Neuronal stem cell (in vitro differentiated cells): ENCODE results near the gene DIP2B.

Experiments used
- DNase-seq: peaks from one replicate; pipeline ENCODE4 v3.0.0-alpha.2; 2013; ENCODE audit warnings: low spot score
- H2AFZ ChIP-seq: one replicate; pipeline ENCODE4 v1.6.1; 2013; ENCODE audit warnings: mild to moderate bottlenecking, low read length, inconsistent platforms
- H2AK5ac ChIP-seq: 2 replicates; pipeline ENCODE4 v1.6.1; 2013; ENCODE audit warnings: low read depth, mild to moderate bottlenecking, inconsistent platforms, low read length, moderate library complexity, mixed read lengths
- H2BK120ac ChIP-seq: 2 replicates; pipeline ENCODE4 v1.6.1; 2013; ENCODE audit warnings: low read depth, mild to moderate bottlenecking, inconsistent platforms, low read length, moderate library complexity, mixed read lengths
- H2BK12ac ChIP-seq: one replicate; pipeline ENCODE4 v1.6.1; 2013; ENCODE audit warnings: low read length, inconsistent platforms
- H2BK15ac ChIP-seq: 2 replicates; pipeline ENCODE4 v1.6.1; 2013; ENCODE audit warnings: mild to moderate bottlenecking, low read length, inconsistent platforms, mixed read lengths
- H2BK5ac ChIP-seq: one replicate; pipeline ENCODE4 v1.6.1; 2013; ENCODE audit warnings: inconsistent platforms, mild to moderate bottlenecking, low read length, moderate library complexity
- H3K14ac ChIP-seq: one replicate; pipeline ENCODE4 v1.6.1; 2013; ENCODE audit warnings: low read length, inconsistent platforms
- H3K18ac ChIP-seq: 2 replicates; pipeline ENCODE4 v1.6.1; 2013; ENCODE audit warnings: low read length, inconsistent platforms
- H3K23ac ChIP-seq: 2 replicates; pipeline ENCODE4 v1.6.1; 2013; ENCODE audit warnings: low read depth, mild to moderate bottlenecking, mixed read lengths, low read length, inconsistent platforms; ENCODE audit not compliant: poor library complexity
- H3K27ac ChIP-seq: replicated peaks from 3 replicates; pipeline ENCODE4 v1.5.1; 2013; ENCODE audit warnings: low read length, inconsistent platforms
- H3K27me3 ChIP-seq, 3 experiments: 2 replicates each; pipeline ENCODE4 v1.6.1; 2013; ENCODE audit warnings: low read length in 3 of 3, mild to moderate bottlenecking in 2 of 3, inconsistent platforms in 1 of 3, low read depth in 1 of 3, mixed read lengths in 1 of 3, moderate library complexity in 1 of 3; ENCODE audit not compliant: control insufficient read depth in 3 of 3, insufficient read depth in 3 of 3
- H3K36me3 ChIP-seq, 2 donors: replicated peaks in 1 of 2; 2 replicates each; pipeline ENCODE4 v1.6.1; 2013; ENCODE audit warnings: low read length in 2 of 2; ENCODE audit not compliant: control insufficient read depth in 2 of 2, insufficient read depth in 2 of 2
- H3K4ac ChIP-seq: 2 replicates; pipeline ENCODE4 v1.6.1; 2013; ENCODE audit warnings: inconsistent platforms, mild to moderate bottlenecking, low read length, moderate library complexity
- H3K4me1 ChIP-seq, 2 donors: 1 replicate in 1 of 2; 2 replicates in 1 of 2; pipeline ENCODE4 v1.6.1; 2013; ENCODE audit warnings: low read length in 2 of 2, low read depth in 1 of 2; ENCODE audit not compliant: control insufficient read depth in 2 of 2, insufficient read depth in 1 of 2
- H3K4me2 ChIP-seq: one replicate; pipeline ENCODE4 v1.6.1; 2013; ENCODE audit warnings: mild to moderate bottlenecking, low read length, inconsistent platforms; ENCODE audit not compliant: insufficient read depth, poor library complexity, severe bottlenecking
- H3K4me3 ChIP-seq, 2 donors: 2 replicates each; pipeline ENCODE4 v1.5.1; 2013; ENCODE audit warnings: low read length in 2 of 2, mild to moderate bottlenecking in 2 of 2, inconsistent platforms in 1 of 2, moderate library complexity in 1 of 2
- H3K79me1 ChIP-seq: one replicate; pipeline ENCODE4 v1.6.1; 2013; ENCODE audit warnings: low read depth, mild to moderate bottlenecking, inconsistent platforms, low read length, moderate library complexity
- H3K9ac ChIP-seq: one replicate; pipeline ENCODE4 v1.6.1; 2013; ENCODE audit warnings: mild to moderate bottlenecking, low read depth, low read length, inconsistent platforms; ENCODE audit not compliant: poor library complexity
- H3K9me3 ChIP-seq, 2 donors: replicated peaks in 1 of 2; 2 replicates each; pipeline versions ENCODE3 to v1.6.1; 2013; ENCODE audit warnings: low read length in 2 of 2, mild to moderate bottlenecking in 2 of 2, inconsistent platforms in 1 of 2, low read depth in 1 of 2, mixed read lengths in 1 of 2, moderate library complexity in 1 of 2; ENCODE audit not compliant: control insufficient read depth in 2 of 2, insufficient read depth in 1 of 2
- H4K8ac ChIP-seq: one replicate; pipeline ENCODE4 v1.6.1; 2013; ENCODE audit warnings: low read depth, mild to moderate bottlenecking, inconsistent platforms, low read length, moderate library complexity
- H4K91ac ChIP-seq: one replicate; pipeline ENCODE4 v1.6.1; 2013; ENCODE audit warnings: low read length, low read depth, mild to moderate bottlenecking, inconsistent platforms; ENCODE audit not compliant: poor library complexity
- WGBS, 2 donors: extraction: QIAGEN DNeasy Blood & Tissue Kit; methylation state at CpG; one replicate each; pipeline ENCODE4 v1.1.7; 2013; ENCODE audit warnings: missing lambda C conversion rate in 2 of 2, mixed read lengths in 1 of 2; ENCODE audit not compliant: insufficient read length in 2 of 2, insufficient replicate concordance in 1 of 2; ENCODE audit errors: extremely low coverage in 2 of 2; 5-methylcytosine and 5-hydroxymethylcytosine counted together

DIP2B gene

DNA sequence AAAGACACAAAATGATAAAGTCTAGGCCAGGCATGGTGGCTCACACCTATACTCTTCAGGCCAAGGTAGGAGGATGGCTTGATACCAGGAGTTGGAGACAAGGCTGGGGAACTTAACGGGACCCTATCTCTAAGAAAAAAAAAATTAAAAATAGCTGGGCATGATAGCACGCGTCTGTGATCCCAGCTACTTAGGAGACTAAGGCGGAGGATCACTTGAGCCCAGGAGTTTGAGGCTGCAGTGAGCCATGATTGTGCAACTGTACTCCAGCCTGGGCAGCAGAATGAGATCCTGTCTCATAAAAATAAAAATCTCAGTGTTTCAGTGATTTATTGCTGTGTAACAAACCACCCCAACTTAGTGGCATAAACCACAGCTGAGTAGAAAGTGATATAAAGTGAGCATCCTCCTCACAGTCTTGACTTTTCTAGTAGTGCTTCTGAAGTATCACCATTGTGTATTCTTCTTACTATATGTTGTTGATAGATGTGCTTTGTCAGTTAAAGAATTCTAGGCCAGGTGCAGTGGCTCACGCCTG, 248.5 kb downstream of the DIP2B start:
- Histone ChIP-seq H3K4me1 (no peaks in the 10 kb centered on the region), H2BK15ac (no peak overlapping the region), H3K18ac (no peak overlapping the region), H2BK5ac (no peak overlapping the region), H2AFZ (no peak overlapping the region), H3K27ac (no peak overlapping the region), H2BK120ac (no peak overlapping the region), H3K9ac (no peak overlapping the region), H3K4ac (no peak overlapping the region), H3K4me2 (no peak overlapping the region), H4K91ac (no peak overlapping the region), H3K27me3 (no peaks in the 10 kb centered on the region), H2AK5ac (no peak overlapping the region), H2BK12ac (no peak overlapping the region), H3K14ac (no peak overlapping the region), H3K79me1 (no peaks in the 10 kb centered on the region), H3K23ac (no peak overlapping the region), H3K9me3 (peaks cover 2 to 5% of the 10 kb centered on the region in 2 donors), H3K4me3 (no peak overlapping the region), H4K8ac (no peak overlapping the region), H3K36me3 (peaks cover 0 to 20% of the 10 kb centered on the region in 2 donors)
- WGBS, 2 donors, result no CpG with 5 or more reads among the region's 5 CpGs
- DNase-seq, result no peak

DNA sequence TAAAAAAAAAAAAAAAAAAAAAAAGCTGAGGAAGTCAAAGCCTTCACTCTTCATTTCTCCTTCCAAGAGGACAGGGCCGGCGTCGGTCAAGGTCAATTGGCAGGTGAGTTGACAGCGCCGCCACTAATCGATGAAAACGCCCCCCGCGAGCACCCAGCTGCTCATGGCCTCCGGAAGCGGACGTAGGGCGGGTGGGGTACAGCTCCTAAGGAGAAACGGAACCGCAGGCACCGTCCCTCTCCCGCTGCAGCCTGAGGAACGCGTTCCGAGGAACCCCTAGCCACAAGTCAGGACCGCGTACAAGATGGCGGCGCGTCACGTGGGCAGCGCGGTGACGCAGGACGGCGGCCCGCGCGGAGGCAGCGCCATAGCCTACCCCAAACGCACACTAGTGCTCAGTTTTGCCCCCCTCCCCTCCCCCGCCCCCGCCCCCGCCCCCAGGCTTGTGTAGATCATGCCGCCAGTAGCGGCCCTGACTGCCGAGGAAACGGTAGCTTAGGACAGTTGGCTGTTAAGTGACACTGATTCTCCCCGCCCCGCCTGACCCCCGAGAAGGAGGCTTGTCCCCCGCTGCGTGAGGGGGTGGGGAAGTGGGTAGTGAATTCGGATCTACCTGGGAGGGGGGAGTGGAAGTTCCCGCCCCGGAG, 259.0 kb downstream of the DIP2B start, which contains the start of gene ATF1:
ATF1 (plus strand) TSS at position 463 of the 647 bp plus-strand sequence. CDS start 16,045 bp downstream, outside the sequence.
- Histone ChIP-seq H2BK5ac (peak within 1 kb of the TSS; percentile 99), H2BK12ac (peak within 1 kb of the TSS; percentile 84), H3K9me3 (peaks cover 0 to 3% of the 10 kb centered on the region in 2 donors), H3K9ac (peak within 1 kb of the TSS; percentile 98), H3K23ac (peak within 1 kb of the TSS; percentile 99), H3K4me3 (peak within 1 kb of the TSS; percentile 81 to 98), H2BK15ac (peak within 1 kb of the TSS; percentile 89), H2AFZ (peak within 1 kb of the TSS; percentile 99), H2AK5ac (peak within 1 kb of the TSS; percentile 75), H3K27ac (peak within 1 kb of the TSS; percentile 97), H3K18ac (peak within 1 kb of the TSS; percentile 99), H3K36me3 (peaks cover 0 to 3% of the 10 kb centered on the region in 2 donors), H3K4me1 (peaks cover 0 to 3% of the 10 kb centered on the region in 2 donors), H3K27me3 (no peaks in the 10 kb centered on the region), H3K4me2 (peak within 1 kb of the TSS; percentile 98), H3K14ac (peak within 1 kb of the TSS; percentile 89), H2BK120ac (peak within 1 kb of the TSS; percentile 81), H4K8ac (peak within 1 kb of the TSS; percentile 92), H4K91ac (no peak within 1 kb of the TSS), H3K4ac (no peak within 1 kb of the TSS), H3K79me1 (peaks cover 5% of the 10 kb centered on the region)
- no CpG with 5 or more reads among the region's 51 CpGs for WGBS, 2 donors
- DNase-seq, result peak; percentile 83

DNA sequence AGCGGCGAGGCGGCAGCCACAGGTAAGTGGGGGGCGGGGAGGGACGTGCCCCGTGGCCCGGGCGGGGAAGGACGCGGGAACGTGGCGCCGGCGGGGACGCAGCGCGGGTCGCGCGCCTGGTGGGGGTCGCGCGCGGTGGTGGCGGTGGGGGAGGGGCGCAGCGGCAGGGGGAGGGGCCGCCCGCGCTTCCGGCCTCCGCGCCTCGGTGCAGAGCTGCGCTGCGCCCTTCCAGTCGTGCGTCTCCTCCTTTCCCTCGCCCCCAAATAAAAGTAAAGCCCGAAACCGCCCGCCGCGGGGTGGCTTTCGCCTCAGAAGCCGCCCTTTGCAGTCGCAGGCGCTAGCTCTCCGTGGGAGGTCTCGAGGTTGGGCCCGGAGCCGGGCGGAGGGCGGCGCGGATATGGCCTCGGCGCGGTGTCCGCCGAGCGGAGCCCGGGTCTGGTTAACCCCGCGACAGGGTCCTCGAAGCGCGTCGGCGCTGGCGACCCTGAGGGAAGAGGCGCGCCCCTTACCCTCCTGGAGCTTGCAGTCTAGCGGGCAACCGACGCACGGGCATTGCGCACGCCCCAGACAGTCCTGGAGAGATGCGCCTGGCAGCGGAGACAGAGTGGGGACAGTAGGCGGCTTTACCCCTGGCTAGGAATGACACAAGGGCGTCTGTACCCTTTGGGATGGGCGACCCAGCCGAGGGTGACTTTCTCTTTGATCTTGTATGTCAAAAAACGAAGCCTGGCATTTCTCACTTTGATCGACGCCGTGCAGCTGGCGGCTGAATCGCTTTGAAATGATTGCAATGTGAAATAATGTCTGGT, 259.7 kb downstream of the DIP2B start:
- Histone ChIP-seq H3K4me1 (peaks cover 0 to 3% of the 10 kb centered on the region in 2 donors), H2AK5ac (peak overlapping the region; percentile 75), H3K14ac (peak overlapping the region; percentile 89), H3K4me2 (peak overlapping the region; percentile 98), H3K9me3 (peaks cover 0 to 10% of the 10 kb centered on the region in 2 donors), H3K18ac (peak overlapping the region; percentile 99), H4K8ac (peak overlapping the region; percentile 92), H2BK120ac (peak overlapping the region; percentile 81), H2AFZ (peak overlapping the region; percentile 99), H3K4ac (no peak overlapping the region), H3K27ac (peak overlapping the region; percentile 97), H4K91ac (no peak overlapping the region), H3K36me3 (peaks cover 0 to 3% of the 10 kb centered on the region in 2 donors), H3K79me1 (peaks cover 5% of the 10 kb centered on the region), H2BK12ac (peak overlapping the region; percentile 84), H3K9ac (peak overlapping the region; percentile 98), H2BK5ac (peak overlapping the region; percentile 99), H3K27me3 (no peaks in the 10 kb centered on the region), H2BK15ac (peak overlapping the region; percentile 89), H3K4me3 (peak overlapping the region; percentile 81 to 98), H3K23ac (peak overlapping the region; percentile 99)
- WGBS, 2 donors, result no CpG with 5 or more reads among the region's 91 CpGs
- DNase-seq, result peak; percentile 57
